GM12891 (cell line): ENCODE results near the gene DGAT2.

Source experiments
- DNase-seq: peaks from one replicate; pipeline ENCODE4 v3.0.0; 2011; ENCODE audit warnings: low spot score; ENCODE audit not compliant: insufficient read length
- FAIRE-seq: peaks from 2 replicates; lab custom pipeline; 2011; peaks lifted over from hg19 to GRCh38; lab: Jason Lieb, UNC
- PAX5 ChIP-seq: IDR thresholded peaks from 2 replicates; pipeline ENCODE4 v1.6.1; 2011; ENCODE audit warnings: low read length, moderate library complexity, mild to moderate bottlenecking; ENCODE audit not compliant: insufficient read depth, severe bottlenecking
- POLR2A ChIP-seq: IDR thresholded peaks from 2 replicates; pipeline ENCODE4 v1.6.1; 2011; ENCODE audit warnings: low read depth, low read length, control low read depth
- POLR2AphosphoS5 ChIP-seq: IDR thresholded peaks from 2 replicates; pipeline ENCODE4 v1.6.1; 2011; ENCODE audit warnings: low read depth, low read length, control low read depth
- POU2F2 ChIP-seq: IDR thresholded peaks from 2 replicates; pipeline ENCODE4 v1.6.1; 2011; ENCODE audit warnings: low read depth, mild to moderate bottlenecking, control low read depth, low read length, moderate library complexity
- SPI1 ChIP-seq: IDR thresholded peaks from 2 replicates; pipeline ENCODE4 v1.6.1; 2011; ENCODE audit warnings: low read depth, low read length, control low read depth
- TAF1 ChIP-seq: IDR thresholded peaks from 2 replicates; pipeline ENCODE4 v1.6.1; 2011; ENCODE audit warnings: low read depth, low read length, control low read depth

DGAT2 gene

DNA sequence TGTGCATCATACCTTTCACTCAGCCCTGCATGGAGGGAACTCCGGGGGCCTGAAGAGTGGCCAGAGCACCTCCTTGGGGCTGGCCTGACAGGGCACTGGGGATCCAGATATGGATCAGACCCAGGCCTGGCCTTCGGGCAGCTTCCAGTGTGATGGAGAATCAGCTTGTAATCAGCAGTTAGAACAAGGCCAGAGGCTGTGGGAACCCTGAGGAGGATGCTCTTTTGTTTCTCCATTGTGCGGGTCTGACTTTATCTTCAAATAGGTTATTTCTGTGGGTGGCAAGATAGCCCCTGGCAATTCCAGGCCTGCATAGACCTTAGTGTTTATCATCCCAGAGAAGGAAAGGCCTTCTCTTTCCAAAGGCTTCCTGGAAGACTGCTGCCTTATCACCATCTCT is 12.3 kb downstream of the DGAT2 start:
- no peak for FAIRE-seq
- DNase-seq = no peak
- TF ChIP-seq TAF1 (no peak), PAX5 (no peak), POLR2AphosphoS5 (no peak), POU2F2 (no peak), POLR2A (no peak), SPI1 (no peak)

DNA sequence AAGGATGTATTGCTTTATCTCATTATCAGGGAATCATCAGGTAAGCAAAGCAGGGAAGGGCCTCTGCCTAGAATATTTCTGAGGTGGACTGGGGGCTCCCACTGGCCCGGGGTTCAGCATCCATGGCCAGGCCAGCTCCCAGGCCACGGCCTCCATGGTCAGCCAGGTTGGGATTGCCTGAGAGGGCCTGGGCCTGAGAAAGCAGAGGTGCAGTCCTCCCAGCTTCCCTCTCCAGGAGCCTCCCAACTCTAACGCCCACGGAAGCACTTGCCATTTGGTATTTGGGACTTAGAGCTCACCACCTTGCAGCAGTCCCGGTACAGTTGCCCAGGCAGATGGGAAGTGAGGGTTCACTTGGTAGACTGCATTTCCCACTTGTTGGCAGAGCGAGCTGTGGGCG is 12.7 kb downstream of the DGAT2 start:
- DNase-seq = no peak
- FAIRE-seq = no peak
- TF ChIP-seq POLR2A (no peak), SPI1 (no peak), POU2F2 (no peak), POLR2AphosphoS5 (no peak), PAX5 (no peak), TAF1 (no peak)

DNA sequence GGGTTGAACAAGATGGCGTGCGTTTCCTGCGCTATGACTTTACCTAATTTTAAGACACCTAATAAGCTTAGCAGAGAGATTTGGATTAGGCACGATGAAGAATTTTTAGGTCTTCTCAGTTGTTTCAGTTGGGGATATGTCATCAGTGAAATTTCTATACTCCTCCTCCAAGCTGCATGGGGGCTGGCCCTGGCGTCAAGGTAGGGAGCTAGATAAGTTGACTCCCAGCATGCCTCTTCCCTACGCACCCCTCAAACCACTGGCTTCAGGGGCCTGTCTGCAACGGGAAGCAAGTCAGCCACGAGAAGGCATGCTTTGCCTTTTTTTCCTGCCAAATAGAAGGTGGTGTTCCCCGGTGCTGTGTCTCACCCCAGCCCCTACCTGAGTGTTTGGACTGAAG is 13.3 kb downstream of the DGAT2 start:
- no peak for FAIRE-seq
- TF ChIP-seq POLR2AphosphoS5 (no peak), SPI1 (no peak), POU2F2 (no peak), POLR2A (no peak), TAF1 (no peak), PAX5 (no peak)

DNA sequence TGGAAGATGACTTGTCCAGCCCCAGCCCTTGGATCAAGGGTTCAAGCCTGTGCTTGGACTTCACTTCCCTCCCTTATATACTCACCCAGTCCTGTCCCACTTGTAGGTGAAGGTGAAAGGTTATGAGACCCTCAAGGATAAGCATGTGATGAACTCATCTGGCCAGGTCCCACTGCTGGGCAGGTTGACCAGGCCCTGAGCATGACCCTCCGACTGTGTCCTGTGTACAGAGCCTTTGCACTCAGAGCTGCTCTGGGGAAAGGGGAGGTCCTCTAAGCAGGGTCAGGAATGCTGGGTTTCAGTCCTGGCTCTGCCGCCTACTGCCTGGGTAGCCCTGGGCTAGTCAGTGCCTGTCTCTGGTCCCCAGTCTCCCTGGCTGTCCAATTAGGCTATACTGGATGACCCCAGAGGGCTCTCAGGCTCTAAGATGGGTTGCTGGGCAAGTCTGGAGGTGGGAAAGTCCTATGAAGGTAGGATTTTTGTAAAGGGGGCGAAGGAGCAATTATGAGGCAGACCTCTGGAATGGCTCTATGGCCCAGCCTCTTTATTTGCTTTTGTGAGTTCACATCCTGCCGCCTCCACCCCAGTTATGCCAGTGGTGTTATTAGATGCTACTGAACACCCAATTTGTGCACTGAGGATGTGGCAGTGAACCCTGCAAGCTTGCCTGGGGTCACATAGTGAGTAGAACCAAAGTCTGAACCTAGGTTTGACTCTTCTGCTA is 14.1 kb downstream of the DGAT2 start:
- FAIRE-seq (no peak), DNase-seq (no peak)
- TF ChIP-seq SPI1 (no peak), POLR2A (no peak), TAF1 (no peak), POU2F2 (no peak), PAX5 (no peak), POLR2AphosphoS5 (no peak)

More for the DNA sequence above, 13.3 kb downstream of the DGAT2 start:
- DNase-seq = no peak

DNA sequence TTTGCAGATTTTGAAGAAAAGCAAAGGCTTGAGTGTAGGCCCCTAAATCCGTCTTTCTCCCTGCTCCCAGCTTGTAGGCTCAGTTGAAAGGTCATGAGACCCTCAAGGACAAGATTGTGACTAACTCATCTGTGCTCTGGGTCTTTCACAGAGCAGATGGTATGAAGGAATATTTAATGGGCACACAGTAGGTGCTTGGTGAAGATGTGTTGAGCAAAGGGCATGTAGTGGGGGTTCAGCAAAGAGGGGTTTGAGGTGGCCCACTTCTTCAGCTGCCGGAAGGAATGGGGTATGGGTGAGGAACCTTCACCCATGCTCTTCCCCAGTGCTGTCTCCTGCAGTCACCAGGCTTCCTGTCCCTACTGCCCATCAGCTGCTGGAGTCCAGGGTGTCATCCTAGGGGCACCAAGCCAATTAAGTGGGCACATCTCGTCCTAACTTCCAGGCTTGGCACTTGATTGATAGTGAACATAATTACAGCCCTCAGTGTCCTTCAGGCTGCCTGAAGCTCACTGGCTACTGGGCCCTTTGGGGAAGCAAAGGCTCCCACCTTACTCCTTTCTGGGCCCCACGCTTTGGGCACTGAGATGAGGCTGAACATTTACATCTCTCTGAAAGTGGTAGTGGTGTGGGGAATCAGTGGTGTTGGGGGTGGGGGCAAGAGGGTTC is 15.0 kb downstream of the DGAT2 start:
- DNase-seq = no peak
- TF ChIP-seq POLR2AphosphoS5 (no peak), PAX5 (no peak), POLR2A (no peak), TAF1 (no peak), SPI1 (no peak)
- no peak for FAIRE-seq

DNA sequence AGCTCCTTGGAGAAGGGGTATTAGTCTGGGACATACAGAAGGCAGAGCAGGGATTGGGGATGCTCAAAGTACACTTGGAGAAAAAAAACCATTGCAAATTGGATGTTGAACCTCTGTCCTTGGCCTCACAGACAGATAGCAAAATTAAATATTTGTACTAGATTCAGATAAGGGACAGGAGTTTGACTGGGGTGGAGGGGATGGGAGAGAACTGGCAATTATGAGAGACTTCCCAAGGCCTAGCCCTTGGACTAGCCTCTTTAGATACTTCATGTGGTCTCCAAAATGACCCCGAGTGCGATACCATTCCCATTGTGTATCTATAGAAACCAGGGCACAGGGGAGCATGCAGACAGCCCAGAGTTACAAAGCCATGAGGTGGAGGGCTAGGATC is 15.5 kb downstream of the DGAT2 start:
- FAIRE-seq = no peak
- TF ChIP-seq POU2F2 (no peak), TAF1 (no peak), POLR2AphosphoS5 (no peak), PAX5 (no peak), SPI1 (no peak), POLR2A (no peak)
- no peak for DNase-seq

DNA sequence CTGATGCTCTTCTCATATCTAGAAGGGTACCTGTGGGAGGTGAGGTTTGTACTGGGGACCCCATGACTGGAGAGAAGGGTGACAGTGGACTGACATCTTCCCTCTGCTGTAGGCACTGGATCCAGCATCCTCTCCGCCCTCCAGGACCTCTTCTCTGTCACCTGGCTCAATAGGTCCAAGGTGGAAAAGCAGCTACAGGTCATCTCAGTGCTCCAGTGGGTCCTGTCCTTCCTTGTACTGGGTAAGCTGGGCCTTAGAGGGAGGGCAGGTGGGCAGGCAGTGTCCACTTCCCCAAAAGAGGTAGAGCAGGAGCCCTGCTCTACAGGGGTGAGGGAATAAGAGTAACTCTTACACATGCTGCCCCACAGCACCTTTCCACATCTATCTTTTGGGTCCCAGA is 15.9 kb downstream of the DGAT2 start:
- DNase-seq = no peak
- FAIRE-seq = no peak
- TF ChIP-seq SPI1 (no peak), PAX5 (no peak), TAF1 (no peak), POLR2AphosphoS5 (no peak), POU2F2 (no peak), POLR2A (no peak)

DNA sequence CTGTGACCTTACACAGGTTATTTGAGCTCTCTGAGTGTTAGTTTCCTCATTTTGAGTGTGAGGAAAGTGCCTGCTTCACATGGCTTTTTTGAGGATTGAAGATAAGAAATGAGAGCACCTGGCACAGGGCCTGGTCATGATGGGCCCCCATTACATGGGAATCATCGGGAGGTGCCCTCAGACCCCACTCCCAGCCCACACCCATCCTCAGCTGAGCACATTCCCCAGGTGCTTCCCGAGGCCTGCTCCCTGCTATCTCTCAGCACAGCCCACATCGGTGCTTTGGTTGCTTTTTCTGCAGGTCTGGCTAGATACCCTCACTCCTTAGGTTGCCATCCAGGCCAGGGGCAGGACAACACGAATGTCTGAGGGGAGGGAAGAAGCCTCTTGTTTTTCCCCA is 16.6 kb downstream of the DGAT2 start:
- FAIRE-seq = no peak
- no peak for TF ChIP-seq POLR2AphosphoS5
- no peak for DNase-seq

DNA sequence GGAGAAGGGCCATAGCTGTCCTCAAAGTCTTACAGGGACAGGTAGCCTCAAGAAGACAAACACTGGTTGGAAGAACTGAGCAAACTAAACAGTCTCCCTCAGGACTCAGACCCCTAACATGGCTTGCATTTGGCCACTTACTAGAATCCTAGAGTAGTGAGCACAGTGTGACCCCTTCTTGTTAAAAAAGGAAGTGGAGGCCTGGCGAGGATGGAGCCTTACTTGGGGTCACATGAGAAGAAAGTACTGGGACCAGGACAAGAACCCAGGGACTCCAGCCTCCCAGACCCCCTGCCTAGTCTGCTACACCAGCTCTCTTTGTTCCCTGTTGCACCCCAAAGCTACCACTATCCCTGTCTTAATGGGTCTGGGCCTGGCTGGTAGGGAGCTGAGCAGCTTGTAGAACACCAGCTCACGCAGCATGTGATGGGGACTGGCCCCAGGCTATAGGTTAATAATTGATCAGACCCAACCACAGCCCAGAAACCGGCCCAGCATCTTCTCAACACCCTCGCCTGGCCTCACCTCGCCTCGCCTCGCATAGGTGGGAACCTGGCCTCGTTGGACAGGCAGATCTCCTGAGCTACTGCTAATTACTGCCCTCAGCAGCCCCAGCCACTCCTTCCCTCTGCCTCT is 17.6 kb downstream of the DGAT2 start:
- FAIRE-seq = no peak
- DNase-seq = no peak
- TF ChIP-seq POLR2AphosphoS5 (no peak), POLR2A (no peak), PAX5 (no peak), TAF1 (no peak), SPI1 (no peak), POU2F2 (no peak)

DNA sequence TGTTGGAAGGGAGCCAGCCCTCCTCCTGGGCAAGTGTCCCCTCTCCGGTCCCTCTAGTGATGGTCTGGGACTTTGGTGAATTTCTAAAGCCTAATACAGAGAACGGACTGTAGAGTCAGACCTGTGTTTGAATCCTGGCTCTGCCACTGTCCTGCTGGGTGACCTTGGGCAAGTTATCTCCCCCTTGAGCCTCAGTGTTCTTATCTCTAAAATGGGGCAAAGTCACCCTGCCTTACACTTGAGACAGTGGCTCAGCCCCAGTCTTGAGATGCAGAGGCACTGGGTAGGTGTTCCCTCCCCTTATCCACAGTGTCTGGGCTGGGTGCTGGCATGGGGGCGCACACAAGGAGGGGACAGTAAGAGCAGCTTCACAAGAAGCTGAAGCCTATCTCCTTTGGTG is 20.9 kb downstream of the DGAT2 start:
- no peak for FAIRE-seq
- no peak for TF ChIP-seq PAX5
- TF ChIP-seq POLR2AphosphoS5 = no peak
- TF ChIP-seq POLR2A = no peak
- DNase-seq = no peak
